ENCODE results near the gene CCT8L2. TPM values are rescaled to one million over a fixed set of nuclear protein-coding genes. Genes with fewer than 3 reads are reported as not detected.
"Not testable (repeated sequence)": the region's sequence is repeated elsewhere in the genome, so short reads cannot be mapped to it uniquely, and the experiment has no call there.

CCT8L2 gene
- total RNA-seq, 1 experiment from 2014 or later = not detected

DNA sequence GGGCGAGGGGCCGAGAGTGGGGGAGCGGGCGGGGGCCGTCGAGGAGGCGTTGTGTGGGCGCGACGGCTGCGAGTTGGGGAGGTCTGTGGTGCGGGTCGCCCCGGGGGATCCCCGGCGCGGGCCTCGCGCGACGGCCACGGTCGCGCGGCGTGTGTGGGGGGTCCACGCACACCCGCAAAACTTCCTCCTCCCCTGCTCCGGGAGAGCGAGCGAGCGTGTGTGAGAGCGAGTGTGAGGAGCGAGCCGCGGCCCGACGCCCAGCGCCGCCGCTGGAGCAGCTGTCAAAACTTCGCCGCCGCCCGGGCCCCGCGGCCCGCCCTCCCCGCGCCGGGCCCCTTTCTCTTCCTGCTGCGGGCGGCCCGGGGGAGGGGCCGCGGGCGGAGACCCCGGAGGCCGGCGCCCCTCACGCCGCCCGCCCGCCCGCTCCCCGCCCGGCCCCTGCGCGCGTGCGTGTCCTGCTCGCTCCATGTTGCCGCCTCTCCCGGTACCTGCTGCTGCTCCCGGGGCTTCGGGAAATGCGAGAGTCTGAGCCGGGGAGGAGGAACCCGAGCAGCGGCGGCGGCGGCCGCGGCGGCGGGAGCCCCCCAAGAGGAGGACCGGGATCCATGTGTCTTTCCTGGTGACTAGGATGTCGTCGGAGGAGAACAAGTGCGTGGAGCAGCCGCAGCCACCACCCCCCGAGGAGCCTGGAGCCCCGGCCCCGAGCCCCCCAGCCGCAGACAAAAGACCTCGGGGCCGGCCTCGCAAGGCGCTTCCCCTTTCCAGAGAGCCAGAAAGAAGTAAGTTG is 9.0 kb upstream of the CCT8L2 start:
- Histone ChIP-seq H4K91ac (ENCODE audit: insufficient read length, low read depth, low read length) (no peak overlapping the region), H3K9me3 (ENCODE audit: control insufficient read depth, low read depth, low read length) (peaks cover 31% of the 10 kb centered on the region), H3K14ac (ENCODE audit: insufficient read depth, low read length) (no peak overlapping the region), H2BK120ac (ENCODE audit: low read depth, low read length, poor library complexity, severe bottlenecking) (no peak overlapping the region), H3K79me2 (ENCODE audit: insufficient read depth, low read length) (no peaks in the 10 kb centered on the region), H3K4ac (ENCODE audit: low read depth, low read length) (no peak overlapping the region), H3K27me3 (ENCODE audit: insufficient read depth, low read length) (no peaks in the 10 kb centered on the region), H4K20me1 (ENCODE audit: control insufficient read depth, insufficient read depth, insufficient read length) (no peaks in the 10 kb centered on the region), H4K8ac (replicated peaks; ENCODE audit: insufficient read length, low read depth, low read length) (no peak overlapping the region), H3T11ph (ENCODE audit: low read length) (no peak overlapping the region), H3K18ac (ENCODE audit: insufficient read length, low read depth, low read length) (no peak overlapping the region), H2AK5ac (ENCODE audit: insufficient read length, low read length) (no peak overlapping the region), H4K5ac (ENCODE audit: insufficient read length, low read depth, low read length) (no peak overlapping the region), H2BK15ac (ENCODE audit: low read depth, low read length) (no peak overlapping the region), H3K56ac (ENCODE audit: insufficient read length, low read depth, low read length) (no peak overlapping the region), H3K27ac (ENCODE audit: insufficient read length, low read depth, low read length) (no peak overlapping the region), H3K79me1 (ENCODE audit: insufficient read depth, low read depth, low read length, poor library complexity, severe bottlenecking) (no peaks in the 10 kb centered on the region), H3K23me2 (ENCODE audit: insufficient read length, low read depth, low read length, poor library complexity, severe bottlenecking) (no peaks in the 10 kb centered on the region), H2BK12ac (ENCODE audit: insufficient read length, low read depth, low read length) (no peak overlapping the region), H3K23ac (ENCODE audit: insufficient read length, low read depth, low read length) (no peak overlapping the region), H3K4me2 (ENCODE audit: insufficient read depth, insufficient read length, low read length) (no peak overlapping the region), H2AFZ (ENCODE audit: low read length) (no peak overlapping the region), H3K9ac (ENCODE audit: extremely low read depth, insufficient read length, low read length) (no peak overlapping the region), H2BK5ac (ENCODE audit: insufficient read length, low read length) (no peak overlapping the region), H2BK20ac (ENCODE audit: low read depth, low read length, poor library complexity, severe bottlenecking) (no peak overlapping the region), H3K4me1 (ENCODE audit: insufficient read depth, low read length) (no peaks in the 10 kb centered on the region)
- Mint-ChIP-seq H3K4me1 (no peaks in the 10 kb centered on the region), H3K27me3 (ENCODE audit: low read depth) (no peaks in the 10 kb centered on the region; the same call in 1 of the 2 replicates), H3K36me3 (ENCODE audit: insufficient read depth in 1 of 3, low read depth in 3 of 3) (peaks cover 8 to 10% (median 9%) of the 10 kb centered on the region in 3 experiments; a peak in 5 of 7 replicates), H3K9me3 (peaks cover 72 to 73% of the 10 kb centered on the region in 2 experiments), H3K4me3 (no peak overlapping the region), H3K27ac (no peak overlapping the region)
- TF ChIP-seq, protein P1, sequence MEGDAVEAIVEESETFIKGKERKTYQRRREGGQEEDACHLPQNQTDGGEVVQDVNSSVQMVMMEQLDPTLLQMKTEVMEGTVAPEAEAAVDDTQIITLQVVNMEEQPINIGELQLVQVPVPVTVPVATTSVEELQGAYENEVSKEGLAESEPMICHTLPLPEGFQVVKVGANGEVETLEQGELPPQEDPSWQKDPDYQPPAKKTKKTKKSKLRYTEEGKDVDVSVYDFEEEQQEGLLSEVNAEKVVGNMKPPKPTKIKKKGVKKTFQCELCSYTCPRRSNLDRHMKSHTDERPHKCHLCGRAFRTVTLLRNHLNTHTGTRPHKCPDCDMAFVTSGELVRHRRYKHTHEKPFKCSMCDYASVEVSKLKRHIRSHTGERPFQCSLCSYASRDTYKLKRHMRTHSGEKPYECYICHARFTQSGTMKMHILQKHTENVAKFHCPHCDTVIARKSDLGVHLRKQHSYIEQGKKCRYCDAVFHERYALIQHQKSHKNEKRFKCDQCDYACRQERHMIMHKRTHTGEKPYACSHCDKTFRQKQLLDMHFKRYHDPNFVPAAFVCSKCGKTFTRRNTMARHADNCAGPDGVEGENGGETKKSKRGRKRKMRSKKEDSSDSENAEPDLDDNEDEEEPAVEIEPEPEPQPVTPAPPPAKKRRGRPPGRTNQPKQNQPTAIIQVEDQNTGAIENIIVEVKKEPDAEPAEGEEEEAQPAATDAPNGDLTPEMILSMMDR (conservative IDR thresholded peaks at IDR 0.05) = no peak
- no peak for DNase-seq
- no CpG with 5 or more reads among the region's 100 CpGs for WGBS (ENCODE audit: extremely low coverage, insufficient read length, low lambda C conversion rate)

DNA sequence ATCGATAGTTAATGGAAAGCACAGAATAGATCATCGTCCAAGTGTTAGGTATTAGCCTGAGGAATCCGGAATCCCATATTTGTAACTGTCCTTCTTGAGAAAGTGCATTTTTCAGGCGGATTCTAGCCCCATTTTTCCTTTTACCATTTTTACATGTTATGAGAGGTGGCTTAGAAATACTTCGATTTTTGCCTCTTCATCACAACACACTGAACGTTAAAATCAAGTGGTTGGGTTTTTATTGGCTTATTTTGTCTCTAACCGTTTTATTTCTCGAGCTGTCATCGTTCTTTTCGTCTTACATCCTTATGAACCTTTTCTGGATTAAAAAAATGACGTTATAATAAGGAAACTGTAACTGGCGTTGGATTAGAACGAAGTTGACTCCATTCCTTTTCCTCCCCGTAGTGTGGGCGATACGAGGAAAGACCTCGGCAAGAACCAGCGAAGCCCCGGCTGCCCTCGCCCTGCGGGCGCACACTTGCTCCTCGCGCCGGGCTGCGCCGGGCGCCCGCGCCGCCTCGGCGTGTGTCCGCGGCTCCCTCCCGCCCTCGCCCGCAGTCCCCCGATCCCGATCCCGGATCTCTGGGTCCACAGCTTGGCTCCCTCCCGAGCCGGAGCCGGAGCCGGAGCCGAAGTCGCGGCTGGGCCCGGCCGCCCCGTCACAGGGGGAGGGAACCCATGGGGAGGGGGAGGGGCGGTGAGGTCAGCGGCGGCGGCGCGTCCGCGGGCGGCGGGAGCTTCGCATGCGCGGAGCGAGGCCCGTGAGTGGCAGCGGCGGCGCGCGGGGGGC is 8.2 kb upstream of the CCT8L2 start:
- not testable (repeated sequence) for DNase-seq; H3K27me3 ChIP-seq (ENCODE audit: insufficient read depth, low read length); H3K23me2 ChIP-seq (ENCODE audit: insufficient read length, low read depth, low read length, poor library complexity, severe bottlenecking); H3K18ac ChIP-seq (ENCODE audit: insufficient read length, low read depth, low read length); H3K79me2 ChIP-seq (ENCODE audit: insufficient read depth, low read length); H3K4me1 Mint-ChIP-seq; H2BK5ac ChIP-seq (ENCODE audit: insufficient read length, low read length); H3K14ac ChIP-seq (ENCODE audit: insufficient read depth, low read length); H2AK5ac ChIP-seq (ENCODE audit: insufficient read length, low read length); H3K23ac ChIP-seq (ENCODE audit: insufficient read length, low read depth, low read length); H3K27ac ChIP-seq (ENCODE audit: insufficient read length, low read depth, low read length); H3K4ac ChIP-seq (ENCODE audit: low read depth, low read length); H3K9ac ChIP-seq (ENCODE audit: extremely low read depth, insufficient read length, low read length); H2BK120ac ChIP-seq (ENCODE audit: low read depth, low read length, poor library complexity, severe bottlenecking); H3K4me2 ChIP-seq (ENCODE audit: insufficient read depth, insufficient read length, low read length); H3K4me1 ChIP-seq (ENCODE audit: insufficient read depth, low read length); H3K56ac ChIP-seq (ENCODE audit: insufficient read length, low read depth, low read length); H2BK12ac ChIP-seq (ENCODE audit: insufficient read length, low read depth, low read length); H4K8ac ChIP-seq (replicated peaks; ENCODE audit: insufficient read length, low read depth, low read length); H3K27me3 Mint-ChIP-seq (ENCODE audit: low read depth); H3K4me3 Mint-ChIP-seq; H2AFZ ChIP-seq (ENCODE audit: low read length); H4K20me1 ChIP-seq (ENCODE audit: control insufficient read depth, insufficient read depth, insufficient read length); H2BK20ac ChIP-seq (ENCODE audit: low read depth, low read length, poor library complexity, severe bottlenecking); H3K27ac Mint-ChIP-seq; H3T11ph ChIP-seq (ENCODE audit: low read length); H4K5ac ChIP-seq (ENCODE audit: insufficient read length, low read depth, low read length); H2BK15ac ChIP-seq (ENCODE audit: low read depth, low read length); H4K91ac ChIP-seq (ENCODE audit: insufficient read length, low read depth, low read length); H3K79me1 ChIP-seq (ENCODE audit: insufficient read depth, low read depth, low read length, poor library complexity, severe bottlenecking)
- H3K36me3 Mint-ChIP-seq (ENCODE audit: insufficient read depth in 1 of 3, low read depth in 3 of 3) = peaks cover 9 to 15% (median 12%) of the 10 kb centered on the region in 3 experiments; a peak in 6 of 7 replicates
- no CpG with 5 or more reads among the region's 71 CpGs for WGBS (ENCODE audit: extremely low coverage, insufficient read length, low lambda C conversion rate)
- H3K9me3 Mint-ChIP-seq = peaks cover 74 to 75% of the 10 kb centered on the region in 2 experiments
- H3K9me3 ChIP-seq (ENCODE audit: control insufficient read depth, low read depth, low read length) = peaks cover 36% of the 10 kb centered on the region
